ENCODE data around the gene CAMTA2. TPM values are rescaled to one million over a fixed set of nuclear protein-coding genes. Genes with fewer than 3 reads are reported as not detected.
A peak's percentile ranks its signal among the peaks of the same experiment; 100 is the strongest.

Gene CAMTA2
- total RNA-seq, 1 donor from 2014 or later = 43.1 TPM

DNA sequence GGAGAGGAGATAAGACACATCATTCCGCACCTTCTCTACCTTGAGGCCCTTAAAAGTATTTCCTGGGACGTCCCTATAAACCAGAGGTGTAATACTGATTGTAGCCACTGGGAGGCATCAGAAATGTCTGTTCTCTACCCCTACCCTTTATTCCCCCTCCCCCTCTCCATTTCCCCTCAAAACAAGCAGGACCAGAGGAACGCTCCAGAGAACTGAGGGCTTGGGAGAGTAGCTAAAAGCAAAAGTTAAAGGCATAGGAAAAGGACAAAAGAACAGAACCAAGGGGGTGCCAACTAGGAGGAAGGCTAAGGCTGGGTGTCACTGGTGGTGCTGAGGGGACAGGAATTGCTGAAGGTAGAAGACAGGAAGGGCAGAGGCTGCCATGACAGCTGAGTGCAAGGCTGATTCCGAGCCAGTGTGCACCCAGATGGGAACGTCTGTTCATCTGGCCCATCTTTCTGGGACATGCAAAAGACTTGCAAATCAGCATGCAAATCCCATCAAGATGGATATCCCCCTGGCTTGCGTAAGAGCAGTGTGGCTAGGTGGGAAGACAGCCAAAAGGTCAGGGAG lies 6.7 kb downstream of the CAMTA2 start:
- Mint-ChIP-seq H3K4me3 (ENCODE audit: unreplicated experiment) (no peak overlapping the region), H3K9me3 (ENCODE audit: unreplicated experiment) (no peaks in the 10 kb centered on the region), H3K4me1 (ENCODE audit: low read depth, unreplicated experiment) (peaks cover 6% of the 10 kb centered on the region), H3K27me3 (ENCODE audit: low read depth, unreplicated experiment) (no peaks in the 10 kb centered on the region), H3K36me3 (ENCODE audit: low read depth, unreplicated experiment) (peaks cover 36% of the 10 kb centered on the region), H3K27ac (ENCODE audit: unreplicated experiment) (no peak overlapping the region)
- Histone ChIP-seq H3K27ac (ENCODE audit: low read depth, low read length) (no peak overlapping the region), H3K4me1 (ENCODE audit: insufficient read depth, low read length) (peaks cover 2% of the 10 kb centered on the region), H3K9ac (ENCODE audit: low read length) (no peak overlapping the region), H3K9me3 (ENCODE audit: insufficient read depth, low read depth, low read length) (no peaks in the 10 kb centered on the region), H3K27me3 (ENCODE audit: insufficient read depth, low read length) (no peaks in the 10 kb centered on the region), H3K36me3 (ENCODE audit: insufficient read depth, low read length) (peaks cover 13% of the 10 kb centered on the region), H3K79me2 (ENCODE audit: insufficient read depth, low read length) (no peaks in the 10 kb centered on the region), H2AFZ (ENCODE audit: low read depth, low read length) (no peak overlapping the region), H3K4me3 (ENCODE audit: insufficient read depth, low read depth, low read length) (no peak overlapping the region), H4K20me1 (ENCODE audit: insufficient read depth, low read length) (peaks cover 25% of the 10 kb centered on the region), H3K4me2 (ENCODE audit: low read length) (no peak overlapping the region)
- FAIRE-seq (no peak), DNase-seq (ENCODE audit: low read depth) (peak; percentile 14)
- no peak for TF ChIP-seq EZH2 (IDR thresholded peaks at IDR 0.05; ENCODE audit: insufficient read depth, low read length)
- TF ChIP-seq, protein P1, sequence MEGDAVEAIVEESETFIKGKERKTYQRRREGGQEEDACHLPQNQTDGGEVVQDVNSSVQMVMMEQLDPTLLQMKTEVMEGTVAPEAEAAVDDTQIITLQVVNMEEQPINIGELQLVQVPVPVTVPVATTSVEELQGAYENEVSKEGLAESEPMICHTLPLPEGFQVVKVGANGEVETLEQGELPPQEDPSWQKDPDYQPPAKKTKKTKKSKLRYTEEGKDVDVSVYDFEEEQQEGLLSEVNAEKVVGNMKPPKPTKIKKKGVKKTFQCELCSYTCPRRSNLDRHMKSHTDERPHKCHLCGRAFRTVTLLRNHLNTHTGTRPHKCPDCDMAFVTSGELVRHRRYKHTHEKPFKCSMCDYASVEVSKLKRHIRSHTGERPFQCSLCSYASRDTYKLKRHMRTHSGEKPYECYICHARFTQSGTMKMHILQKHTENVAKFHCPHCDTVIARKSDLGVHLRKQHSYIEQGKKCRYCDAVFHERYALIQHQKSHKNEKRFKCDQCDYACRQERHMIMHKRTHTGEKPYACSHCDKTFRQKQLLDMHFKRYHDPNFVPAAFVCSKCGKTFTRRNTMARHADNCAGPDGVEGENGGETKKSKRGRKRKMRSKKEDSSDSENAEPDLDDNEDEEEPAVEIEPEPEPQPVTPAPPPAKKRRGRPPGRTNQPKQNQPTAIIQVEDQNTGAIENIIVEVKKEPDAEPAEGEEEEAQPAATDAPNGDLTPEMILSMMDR (IDR thresholded peaks at IDR 0.05; ENCODE audit: insufficient read depth, low read depth, low read length) = peak; percentile 58

DNA sequence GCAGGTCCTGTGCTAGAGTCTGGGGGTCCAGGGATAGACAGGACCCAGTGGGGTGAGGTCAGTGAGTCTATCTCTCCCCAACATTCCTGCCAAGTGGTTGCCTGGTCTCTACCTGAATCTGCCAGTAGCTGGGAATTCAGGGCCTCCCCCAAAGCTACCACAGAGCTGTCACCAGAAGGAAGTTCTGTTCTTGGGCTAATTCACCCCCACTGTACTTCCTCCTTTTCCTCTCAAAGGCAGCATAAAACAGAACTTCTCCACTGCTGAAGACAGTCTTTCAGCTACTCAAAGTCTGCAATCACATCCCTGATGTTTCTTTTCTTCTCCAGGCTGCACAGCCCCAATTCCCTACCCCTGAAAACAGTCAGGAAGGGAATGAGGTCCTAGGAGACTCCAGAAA lies 8.7 kb downstream of the CAMTA2 start:
- Histone ChIP-seq H3K4me1 (ENCODE audit: insufficient read depth, low read length) (peaks cover 2% of the 10 kb centered on the region), H2AFZ (ENCODE audit: low read depth, low read length) (no peak overlapping the region), H3K4me3 (ENCODE audit: insufficient read depth, low read depth, low read length) (no peak overlapping the region), H3K9me3 (ENCODE audit: insufficient read depth, low read depth, low read length) (no peaks in the 10 kb centered on the region), H4K20me1 (ENCODE audit: insufficient read depth, low read length) (peaks cover 39% of the 10 kb centered on the region), H3K36me3 (ENCODE audit: insufficient read depth, low read length) (peaks cover 13% of the 10 kb centered on the region), H3K79me2 (ENCODE audit: insufficient read depth, low read length) (no peaks in the 10 kb centered on the region), H3K27me3 (ENCODE audit: insufficient read depth, low read length) (no peaks in the 10 kb centered on the region), H3K9ac (ENCODE audit: low read length) (no peak overlapping the region), H3K4me2 (ENCODE audit: low read length) (no peak overlapping the region), H3K27ac (ENCODE audit: low read depth, low read length) (no peak overlapping the region)
- FAIRE-seq (no peak), DNase-seq (ENCODE audit: low read depth) (no peak)
- Mint-ChIP-seq H3K4me1 (ENCODE audit: low read depth, unreplicated experiment) (peaks cover 3% of the 10 kb centered on the region), H3K9me3 (ENCODE audit: unreplicated experiment) (no peaks in the 10 kb centered on the region), H3K4me3 (ENCODE audit: unreplicated experiment) (no peak overlapping the region), H3K27me3 (ENCODE audit: low read depth, unreplicated experiment) (no peaks in the 10 kb centered on the region), H3K36me3 (ENCODE audit: low read depth, unreplicated experiment) (peaks cover 46% of the 10 kb centered on the region), H3K27ac (ENCODE audit: unreplicated experiment) (no peak overlapping the region)
- no peak for TF ChIP-seq EZH2 (IDR thresholded peaks at IDR 0.05; ENCODE audit: insufficient read depth, low read length)
- TF ChIP-seq, protein P1 (IDR thresholded peaks at IDR 0.05; ENCODE audit: insufficient read depth, low read depth, low read length) = no peak

DNA sequence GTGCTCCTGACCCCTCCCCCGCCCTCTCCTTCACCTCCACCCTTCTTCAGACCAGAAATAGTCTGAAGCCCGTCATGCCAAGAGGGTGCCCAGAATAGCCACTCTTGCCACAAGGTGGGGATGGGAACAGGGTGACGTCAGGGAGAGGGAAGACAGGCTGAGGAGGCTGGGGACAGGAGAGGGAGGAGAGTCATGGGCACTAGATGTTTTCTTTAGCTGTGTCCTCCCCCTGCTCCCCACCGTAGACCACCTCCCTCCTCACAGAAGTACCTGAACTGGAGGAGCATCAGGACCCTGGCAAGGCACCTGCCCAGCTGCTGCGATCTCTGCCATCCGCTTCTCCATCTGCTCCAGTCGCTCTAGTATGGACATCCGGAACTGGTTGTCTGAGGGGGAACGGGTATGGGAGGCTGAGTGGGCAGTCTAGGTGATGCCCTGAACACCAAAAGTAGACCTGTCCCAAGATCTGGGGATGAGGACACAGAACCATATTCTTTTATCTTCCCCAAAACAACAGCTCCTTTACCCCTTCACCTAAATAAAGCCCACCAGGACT lies 13.3 kb downstream of the CAMTA2 start:
- Mint-ChIP-seq H3K9me3 (ENCODE audit: unreplicated experiment) (no peaks in the 10 kb centered on the region), H3K4me3 (ENCODE audit: unreplicated experiment) (no peak overlapping the region), H3K4me1 (ENCODE audit: low read depth, unreplicated experiment) (peaks cover 19% of the 10 kb centered on the region), H3K27ac (ENCODE audit: unreplicated experiment) (peak overlapping the region; percentile 72), H3K36me3 (ENCODE audit: low read depth, unreplicated experiment) (peaks cover 38% of the 10 kb centered on the region), H3K27me3 (ENCODE audit: low read depth, unreplicated experiment) (no peaks in the 10 kb centered on the region)
- no peak for DNase-seq (ENCODE audit: low read depth)
- no peaks in the 10 kb centered on the region for H3K27me3 ChIP-seq (ENCODE audit: insufficient read depth, low read length)
- no peak for FAIRE-seq
- H3K4me3 ChIP-seq (ENCODE audit: insufficient read depth, low read depth, low read length) = no peak overlapping the region
- H3K4me2 ChIP-seq (ENCODE audit: low read length) = no peak overlapping the region
- H3K9ac ChIP-seq (ENCODE audit: low read length) = no peak overlapping the region
- H3K9me3 ChIP-seq (ENCODE audit: insufficient read depth, low read depth, low read length) = no peaks in the 10 kb centered on the region
- peaks cover 29% of the 10 kb centered on the region for H3K79me2 ChIP-seq (ENCODE audit: insufficient read depth, low read length)
- H2AFZ ChIP-seq (ENCODE audit: low read depth, low read length) = no peak overlapping the region
- H3K27ac ChIP-seq (ENCODE audit: low read depth, low read length) = no peak overlapping the region
- H4K20me1 ChIP-seq (ENCODE audit: insufficient read depth, low read length) = peaks cover 49% of the 10 kb centered on the region
- TF ChIP-seq, protein P1 (IDR thresholded peaks at IDR 0.05; ENCODE audit: insufficient read depth, low read depth, low read length) = no peak
- TF ChIP-seq EZH2 (IDR thresholded peaks at IDR 0.05; ENCODE audit: insufficient read depth, low read length) = no peak
- peaks cover 17% of the 10 kb centered on the region for H3K36me3 ChIP-seq (ENCODE audit: insufficient read depth, low read length)
- peaks cover 12% of the 10 kb centered on the region for H3K4me1 ChIP-seq (ENCODE audit: insufficient read depth, low read length)
